Measurements from ENCODE around the gene MICA.
"Not testable (repeated sequence)": the region's sequence is repeated elsewhere in the genome, so short reads cannot be mapped to it uniquely, and the experiment has no call there.

Gene MICA

GRCh38 chr6:31414148-31414770 lies 10.9 kb downstream of the MICA start:
- not testable (repeated sequence) for H3K9ac ChIP-seq (ENCODE audit: low read depth, low read length, poor library complexity); H3K9me3 ChIP-seq (replicated peaks in 1 of 2; ENCODE audit: control insufficient read depth in 2 of 2, insufficient read depth in 1 of 2, low read depth in 1 of 2, low read length in 2 of 2); DNase-seq (ENCODE audit: low spot score); H3K79me1 ChIP-seq (ENCODE audit: low read depth, low read length); H3K23ac ChIP-seq (ENCODE audit: low read depth, low read length, poor library complexity); H3K27me3 ChIP-seq (ENCODE audit: control insufficient read depth in 3 of 3, insufficient read depth in 3 of 3, low read depth in 1 of 3, low read length in 3 of 3); H3K14ac ChIP-seq (ENCODE audit: low read length); H4K8ac ChIP-seq (ENCODE audit: low read depth, low read length); H2BK15ac ChIP-seq (ENCODE audit: low read length); H3K4ac ChIP-seq (ENCODE audit: low read length); H4K91ac ChIP-seq (ENCODE audit: low read depth, low read length, poor library complexity); H2AFZ ChIP-seq (ENCODE audit: low read length); H2BK120ac ChIP-seq (ENCODE audit: low read depth, low read length); H3K27ac ChIP-seq (replicated peaks; ENCODE audit: low read length); H3K4me1 ChIP-seq (ENCODE audit: control insufficient read depth in 2 of 2, insufficient read depth in 1 of 2, low read depth in 1 of 2, low read length in 2 of 2); H3K4me2 ChIP-seq (ENCODE audit: insufficient read depth, low read length, poor library complexity, severe bottlenecking); H3K4me3 ChIP-seq (ENCODE audit: low read length in 2 of 2); H2AK5ac ChIP-seq (ENCODE audit: low read depth, low read length); H3K18ac ChIP-seq (ENCODE audit: low read length); H2BK12ac ChIP-seq (ENCODE audit: low read length)
- no CpG with 5 or more reads among the region's 7 CpGs for whole genome bisulfite sequencing, 2 donors (ENCODE audit: extremely low coverage in 2 of 2, insufficient read length in 2 of 2, insufficient replicate concordance in 1 of 2)
- Histone ChIP-seq H2BK5ac (ENCODE audit: low read length) (peak overlapping the region; percentile 53), H3K36me3 (replicated peaks in 1 of 2; ENCODE audit: control insufficient read depth in 2 of 2, insufficient read depth in 2 of 2, low read length in 2 of 2) (peaks cover 0 to 38% of the 10 kb centered on the region in 2 donors)

GRCh38 chr6:31414771-31415265 lies 11.4 kb downstream of the MICA start:
- Histone ChIP-seq H4K91ac (ENCODE audit: low read depth, low read length, poor library complexity) (no peak overlapping the region), H3K9me3 (replicated peaks in 1 of 2; ENCODE audit: control insufficient read depth in 2 of 2, insufficient read depth in 1 of 2, low read depth in 1 of 2, low read length in 2 of 2) (no peaks in the 10 kb centered on the region), H3K18ac (ENCODE audit: low read length) (no peak overlapping the region), H3K4me3 (ENCODE audit: low read length in 2 of 2) (no peak overlapping the region), H3K4me1 (ENCODE audit: control insufficient read depth in 2 of 2, insufficient read depth in 1 of 2, low read depth in 1 of 2, low read length in 2 of 2) (no peaks in the 10 kb centered on the region), H3K4me2 (ENCODE audit: insufficient read depth, low read length, poor library complexity, severe bottlenecking) (no peak overlapping the region), H3K4ac (ENCODE audit: low read length) (no peak overlapping the region), H3K14ac (ENCODE audit: low read length) (no peak overlapping the region), H3K27ac (replicated peaks; ENCODE audit: low read length) (no peak overlapping the region), H2AFZ (ENCODE audit: low read length) (no peak overlapping the region), H2BK5ac (ENCODE audit: low read length) (no peak overlapping the region), H2AK5ac (ENCODE audit: low read depth, low read length) (no peak overlapping the region), H3K79me1 (ENCODE audit: low read depth, low read length) (peaks cover 5% of the 10 kb centered on the region), H3K23ac (ENCODE audit: low read depth, low read length, poor library complexity) (no peak overlapping the region), H2BK15ac (ENCODE audit: low read length) (no peak overlapping the region), H2BK12ac (ENCODE audit: low read length) (no peak overlapping the region), H3K36me3 (replicated peaks in 1 of 2; ENCODE audit: control insufficient read depth in 2 of 2, insufficient read depth in 2 of 2, low read length in 2 of 2) (peaks cover 0 to 38% of the 10 kb centered on the region in 2 donors), H3K9ac (ENCODE audit: low read depth, low read length, poor library complexity) (no peak overlapping the region), H2BK120ac (ENCODE audit: low read depth, low read length) (no peak overlapping the region), H3K27me3 (ENCODE audit: control insufficient read depth in 3 of 3, insufficient read depth in 3 of 3, low read depth in 1 of 3, low read length in 3 of 3) (peaks cover 0 to 5% (median 0%) of the 10 kb centered on the region in 3 experiments), H4K8ac (ENCODE audit: low read depth, low read length) (no peak overlapping the region)
- no peak for DNase-seq (ENCODE audit: low spot score)
- WGBS, 2 donors (ENCODE audit: extremely low coverage in 2 of 2, insufficient read length in 2 of 2, insufficient replicate concordance in 1 of 2) = no CpG with 5 or more reads among the region's 6 CpGs

- no peak overlapping the region for H2BK5ac ChIP-seq (ENCODE audit: low read length)
- no CpG with 5 or more reads among the region's 5 CpGs for WGBS, 2 donors (ENCODE audit: extremely low coverage in 2 of 2, insufficient read length in 2 of 2, insufficient replicate concordance in 1 of 2)
- no peak overlapping the region for H2BK12ac ChIP-seq (ENCODE audit: low read length)
- H3K27me3 ChIP-seq (ENCODE audit: control insufficient read depth in 3 of 3, insufficient read depth in 3 of 3, low read depth in 1 of 3, low read length in 3 of 3) = peaks cover 0 to 7% (median 0%) of the 10 kb centered on the region in 3 experiments
- no peak overlapping the region for H3K4ac ChIP-seq (ENCODE audit: low read length)
- H3K9me3 ChIP-seq (replicated peaks in 1 of 2; ENCODE audit: control insufficient read depth in 2 of 2, insufficient read depth in 1 of 2, low read depth in 1 of 2, low read length in 2 of 2) = no peaks in the 10 kb centered on the region
- no peak overlapping the region for H2BK120ac ChIP-seq (ENCODE audit: low read depth, low read length)
- H4K91ac ChIP-seq (ENCODE audit: low read depth, low read length, poor library complexity) = no peak overlapping the region
- H2BK15ac ChIP-seq (ENCODE audit: low read length) = no peak overlapping the region
- H3K4me1 ChIP-seq (ENCODE audit: control insufficient read depth in 2 of 2, insufficient read depth in 1 of 2, low read depth in 1 of 2, low read length in 2 of 2) = no peaks in the 10 kb centered on the region
- no peak overlapping the region for H3K27ac ChIP-seq (replicated peaks; ENCODE audit: low read length)
- no peak overlapping the region for H3K4me3 ChIP-seq (ENCODE audit: low read length in 2 of 2)
- no peak for DNase-seq (ENCODE audit: low spot score)
- H4K8ac ChIP-seq (ENCODE audit: low read depth, low read length) = no peak overlapping the region
- H3K36me3 ChIP-seq (replicated peaks in 1 of 2; ENCODE audit: control insufficient read depth in 2 of 2, insufficient read depth in 2 of 2, low read length in 2 of 2) = peaks cover 0 to 33% of the 10 kb centered on the region in 2 donors
- H3K79me1 ChIP-seq (ENCODE audit: low read depth, low read length) = peaks cover 5% of the 10 kb centered on the region
- H3K14ac ChIP-seq (ENCODE audit: low read length) = no peak overlapping the region
- H2AK5ac ChIP-seq (ENCODE audit: low read depth, low read length) = no peak overlapping the region
- no peak overlapping the region for H3K9ac ChIP-seq (ENCODE audit: low read depth, low read length, poor library complexity)
- no peak overlapping the region for H3K23ac ChIP-seq (ENCODE audit: low read depth, low read length, poor library complexity)
- H3K4me2 ChIP-seq (ENCODE audit: insufficient read depth, low read length, poor library complexity, severe bottlenecking) = no peak overlapping the region
- no peak overlapping the region for H2AFZ ChIP-seq (ENCODE audit: low read length)
- H3K18ac ChIP-seq (ENCODE audit: low read length) = no peak overlapping the region
Measured at GRCh38 chr6:31416394-31417014, 13.1 kb downstream of the MICA start.

- Histone ChIP-seq H4K8ac (ENCODE audit: low read depth, low read length) (no peak overlapping the region), H2AFZ (ENCODE audit: low read length) (no peak overlapping the region), H3K14ac (ENCODE audit: low read length) (no peak overlapping the region), H3K9ac (ENCODE audit: low read depth, low read length, poor library complexity) (peak overlapping the region; percentile 36), H3K18ac (ENCODE audit: low read length) (no peak overlapping the region), H3K4me2 (ENCODE audit: insufficient read depth, low read length, poor library complexity, severe bottlenecking) (no peak overlapping the region), H3K36me3 (replicated peaks in 1 of 2; ENCODE audit: control insufficient read depth in 2 of 2, insufficient read depth in 2 of 2, low read length in 2 of 2) (peaks cover 0 to 18% of the 10 kb centered on the region in 2 donors), H2BK120ac (ENCODE audit: low read depth, low read length) (no peak overlapping the region), H4K91ac (ENCODE audit: low read depth, low read length, poor library complexity) (no peak overlapping the region), H2BK5ac (ENCODE audit: low read length) (no peak overlapping the region), H2BK15ac (ENCODE audit: low read length) (no peak overlapping the region), H3K23ac (ENCODE audit: low read depth, low read length, poor library complexity) (no peak overlapping the region), H3K4me1 (ENCODE audit: control insufficient read depth in 2 of 2, insufficient read depth in 1 of 2, low read depth in 1 of 2, low read length in 2 of 2) (no peaks in the 10 kb centered on the region), H3K9me3 (replicated peaks in 1 of 2; ENCODE audit: control insufficient read depth in 2 of 2, insufficient read depth in 1 of 2, low read depth in 1 of 2, low read length in 2 of 2) (no peaks in the 10 kb centered on the region), H3K79me1 (ENCODE audit: low read depth, low read length) (no peaks in the 10 kb centered on the region), H3K27me3 (ENCODE audit: control insufficient read depth in 3 of 3, insufficient read depth in 3 of 3, low read depth in 1 of 3, low read length in 3 of 3) (peaks cover 0 to 18% (median 0%) of the 10 kb centered on the region in 3 experiments), H2AK5ac (ENCODE audit: low read depth, low read length) (no peak overlapping the region), H3K27ac (replicated peaks; ENCODE audit: low read length) (no peak overlapping the region), H2BK12ac (ENCODE audit: low read length) (no peak overlapping the region), H3K4me3 (ENCODE audit: low read length in 2 of 2) (no peak overlapping the region), H3K4ac (ENCODE audit: low read length) (no peak overlapping the region)
- no CpG with 5 or more reads among the region's 3 CpGs for whole genome bisulfite sequencing, 2 donors (ENCODE audit: extremely low coverage in 2 of 2, insufficient read length in 2 of 2, insufficient replicate concordance in 1 of 2)
- DNase-seq (ENCODE audit: low spot score) = no peak
Measured at GRCh38 chr6:31418251-31418650, 14.9 kb downstream of the MICA start.
